ENCODE results near the gene NLRP6.
A peak's percentile ranks its signal among the peaks of the same experiment; 100 is the strongest.

Gene NLRP6

DNA sequence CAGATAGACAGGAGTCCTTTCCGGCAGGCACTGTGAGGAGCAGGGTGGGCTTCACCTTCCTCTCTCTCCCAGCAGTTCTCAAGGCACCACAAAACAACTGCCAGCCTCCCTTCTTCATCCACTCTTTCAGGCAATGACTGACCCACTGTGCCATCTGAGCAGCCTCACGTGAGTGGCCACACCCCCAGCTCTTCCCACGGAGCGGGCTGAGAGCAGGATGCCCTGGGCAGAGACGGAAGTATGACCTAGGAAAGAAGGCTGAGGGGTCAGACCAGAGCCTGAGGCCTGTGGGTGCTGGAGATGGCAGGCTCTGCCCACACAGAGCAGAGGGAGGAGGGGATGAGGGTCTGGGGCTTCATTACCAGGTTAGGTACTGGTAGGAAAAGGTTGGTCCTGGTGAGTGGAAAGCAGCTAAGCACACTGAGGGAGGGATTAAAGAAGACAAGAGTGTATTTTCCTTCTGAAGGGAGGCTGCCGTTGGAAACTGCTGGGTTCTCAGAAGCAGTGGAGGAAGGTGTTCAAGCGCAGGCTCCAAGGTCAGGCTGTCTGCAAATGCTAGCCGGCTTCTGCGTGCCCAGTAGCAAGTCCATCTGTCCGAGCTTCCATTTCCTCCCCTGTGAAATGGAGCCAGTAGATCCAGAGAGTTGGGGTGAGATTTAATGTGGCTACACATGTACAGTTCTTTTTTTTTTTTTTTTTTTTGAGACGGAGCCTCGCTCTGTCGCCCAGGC, 4.6 kb downstream of the NLRP6 start:
- DNase-seq, result no peak

DNA sequence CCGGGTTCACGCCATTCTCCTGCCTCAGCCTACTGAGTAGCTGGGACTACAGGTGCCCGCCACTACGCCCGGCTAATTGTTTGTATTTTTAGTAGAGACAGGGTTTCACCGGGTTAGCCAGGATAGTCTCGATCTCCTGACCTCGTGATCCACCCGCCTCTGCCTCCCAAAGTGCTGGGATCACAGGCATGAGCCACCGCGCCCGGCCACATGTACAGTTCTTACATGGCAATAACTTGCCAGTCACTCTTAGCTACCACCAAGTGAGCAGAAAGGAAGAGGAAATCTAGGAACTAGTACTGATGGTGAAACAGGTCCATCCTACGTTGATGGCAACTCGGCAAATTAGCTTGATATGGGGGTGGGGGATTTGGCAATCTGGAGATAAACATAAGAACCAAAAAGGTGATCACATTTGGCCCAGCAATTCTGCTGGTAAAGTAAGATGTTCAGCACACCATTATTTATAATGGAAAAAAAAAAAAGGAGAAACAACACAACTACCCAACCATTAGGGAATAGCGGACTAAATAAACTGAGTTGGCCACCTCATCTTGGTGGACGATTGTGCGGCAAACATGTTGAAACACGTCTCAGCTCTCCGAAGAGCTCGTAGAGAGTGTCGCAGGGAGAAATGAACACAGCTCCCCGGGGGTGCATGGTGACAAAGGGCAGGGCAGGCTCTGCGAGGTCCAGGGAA, 5.3 kb downstream of the NLRP6 start:
- no peak for DNase-seq

- DNase-seq, result no peak
These were observed 6.2 kb downstream of the NLRP6 start for GRCh38 chr11:284105-285020.

- no peak for DNase-seq
These were observed 7.0 kb downstream of the NLRP6 start for GRCh38 chr11:285021-285893.

- no peak for DNase-seq
These were observed 7.7 kb downstream of the NLRP6 start for GRCh38 chr11:285894-286220.

DNA sequence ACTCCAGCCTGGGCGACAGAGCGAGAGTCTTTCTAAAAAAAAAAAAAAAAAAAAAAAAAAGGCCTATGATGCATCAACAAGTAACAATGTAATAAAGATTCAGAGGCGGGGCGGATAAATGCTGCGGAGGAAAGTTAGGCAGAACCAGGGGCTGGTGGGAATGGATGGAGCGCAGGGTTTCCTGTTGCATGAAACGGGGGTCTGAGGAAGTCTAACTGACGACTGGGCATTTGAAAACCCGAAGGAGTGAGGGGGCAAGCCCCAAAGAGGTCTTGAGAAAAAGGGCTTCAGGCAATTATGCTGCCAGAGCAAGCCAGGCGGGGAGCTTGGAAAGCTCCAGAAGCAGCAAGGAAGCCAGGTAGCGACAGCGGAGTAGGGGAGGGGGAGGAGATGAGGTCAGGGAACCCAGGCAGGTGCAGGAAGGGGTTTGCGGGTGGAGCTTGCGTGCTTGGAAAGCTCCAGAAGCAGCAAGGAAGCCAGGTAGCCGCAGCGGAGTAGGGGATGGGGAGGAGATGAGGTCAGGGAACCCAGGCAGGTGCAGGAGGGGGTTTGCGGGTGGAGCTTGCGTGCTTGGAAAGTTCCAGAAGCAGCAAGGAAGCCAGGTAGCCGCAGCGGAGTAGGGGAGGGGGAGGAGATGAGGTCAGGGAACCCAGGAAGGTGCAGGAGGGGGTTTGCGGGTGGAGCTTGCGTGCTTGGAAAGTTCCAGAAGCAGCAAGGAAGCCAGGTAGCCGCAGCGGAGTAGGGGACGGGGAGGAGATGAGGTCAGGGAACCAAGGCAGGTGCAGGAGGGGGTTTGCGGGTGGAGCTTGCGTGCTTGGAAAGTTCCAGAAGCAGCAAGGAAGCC, 9.0 kb downstream of the NLRP6 start:
- peak; percentile 71 for DNase-seq

- no peak for DNase-seq
These were observed 9.7 kb downstream of the NLRP6 start for GRCh38 chr11:287821-288477.

- peak; percentile 42 for DNase-seq
These were observed 10.5 kb downstream of the NLRP6 start, which contains the start of gene PGGHG for GRCh38 chr11:288478-289397. PGGHG (plus strand) TSS chr11:289126; CDS start chr11:289817, 691 bp downstream.

- DNase-seq, result no peak
These were observed 11.1 kb downstream of the NLRP6 start for GRCh38 chr11:289398-289711.

DNA sequence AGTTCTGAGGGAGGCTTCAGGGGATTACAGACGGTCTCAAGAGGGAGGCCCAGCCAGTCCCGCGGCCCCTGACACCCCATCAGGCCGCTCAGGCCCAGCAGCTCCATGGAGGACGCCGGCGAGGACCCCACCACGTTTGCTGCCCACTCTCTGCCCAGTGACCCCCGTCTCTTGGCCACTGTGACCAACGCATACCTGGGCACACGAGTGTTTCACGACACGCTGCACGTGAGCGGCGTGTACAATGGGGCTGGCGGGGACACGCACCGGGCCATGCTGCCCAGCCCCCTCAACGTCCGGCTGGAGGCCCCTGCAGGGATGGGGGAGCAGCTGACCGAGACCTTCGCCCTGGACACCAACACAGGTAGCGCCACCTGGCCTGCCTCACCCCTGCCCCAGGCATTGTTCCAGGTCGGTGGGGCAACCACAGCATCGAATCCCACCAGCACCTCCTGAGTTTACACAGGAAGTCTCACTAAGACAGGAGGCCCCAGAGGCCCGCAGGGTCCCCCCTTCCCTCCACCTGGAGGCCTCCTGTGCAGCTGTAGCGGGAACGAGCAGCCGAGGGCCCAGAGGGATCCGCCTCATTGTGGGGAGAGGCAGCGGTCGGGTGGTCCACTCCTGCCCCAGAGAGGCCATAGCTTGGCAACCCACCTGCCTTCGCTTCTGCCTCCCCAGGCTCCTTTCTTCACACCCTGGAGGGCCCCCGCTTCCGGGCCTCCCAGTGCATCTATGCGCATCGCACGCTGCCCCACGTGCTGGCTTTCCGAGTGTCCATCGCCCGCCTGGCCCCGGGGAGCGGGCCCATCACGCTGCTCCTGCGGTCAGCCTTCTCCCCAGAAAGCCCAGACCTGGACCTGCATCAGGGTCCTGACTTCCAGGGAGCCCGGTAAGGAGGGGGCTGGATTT, 11.8 kb downstream of the NLRP6 start:
- DNase-seq, result no peak

DNA sequence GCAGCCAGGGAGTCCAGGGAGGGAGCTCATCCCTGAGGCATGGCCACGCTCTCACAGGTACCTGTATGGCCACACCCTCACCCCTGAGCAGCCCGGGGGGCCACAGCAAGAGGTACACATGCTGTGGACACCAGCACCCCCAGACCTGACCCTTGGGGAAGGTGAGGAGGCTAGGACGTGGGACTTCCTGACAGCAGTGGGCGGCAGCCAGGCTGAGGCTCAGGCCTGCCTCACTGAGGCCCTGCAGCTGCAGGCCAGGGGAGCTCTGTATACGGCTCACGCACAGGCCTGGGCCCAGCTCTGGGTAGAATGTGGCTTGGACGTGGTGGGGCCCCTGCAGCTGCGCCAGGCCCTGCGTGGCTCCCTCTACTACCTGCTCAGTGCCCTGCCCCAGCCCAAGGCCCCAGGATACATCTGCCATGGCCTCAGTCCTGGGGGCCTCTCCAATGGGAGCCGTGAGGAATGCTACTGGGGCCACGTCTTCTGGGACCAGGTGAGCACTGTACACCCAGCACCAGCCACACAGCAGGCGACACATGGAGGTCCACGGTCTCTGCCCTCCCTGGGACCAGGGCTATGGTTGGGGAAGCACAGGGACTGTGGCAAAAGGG, 12.5 kb downstream of the NLRP6 start:
- DNase-seq, result no peak

DNA sequence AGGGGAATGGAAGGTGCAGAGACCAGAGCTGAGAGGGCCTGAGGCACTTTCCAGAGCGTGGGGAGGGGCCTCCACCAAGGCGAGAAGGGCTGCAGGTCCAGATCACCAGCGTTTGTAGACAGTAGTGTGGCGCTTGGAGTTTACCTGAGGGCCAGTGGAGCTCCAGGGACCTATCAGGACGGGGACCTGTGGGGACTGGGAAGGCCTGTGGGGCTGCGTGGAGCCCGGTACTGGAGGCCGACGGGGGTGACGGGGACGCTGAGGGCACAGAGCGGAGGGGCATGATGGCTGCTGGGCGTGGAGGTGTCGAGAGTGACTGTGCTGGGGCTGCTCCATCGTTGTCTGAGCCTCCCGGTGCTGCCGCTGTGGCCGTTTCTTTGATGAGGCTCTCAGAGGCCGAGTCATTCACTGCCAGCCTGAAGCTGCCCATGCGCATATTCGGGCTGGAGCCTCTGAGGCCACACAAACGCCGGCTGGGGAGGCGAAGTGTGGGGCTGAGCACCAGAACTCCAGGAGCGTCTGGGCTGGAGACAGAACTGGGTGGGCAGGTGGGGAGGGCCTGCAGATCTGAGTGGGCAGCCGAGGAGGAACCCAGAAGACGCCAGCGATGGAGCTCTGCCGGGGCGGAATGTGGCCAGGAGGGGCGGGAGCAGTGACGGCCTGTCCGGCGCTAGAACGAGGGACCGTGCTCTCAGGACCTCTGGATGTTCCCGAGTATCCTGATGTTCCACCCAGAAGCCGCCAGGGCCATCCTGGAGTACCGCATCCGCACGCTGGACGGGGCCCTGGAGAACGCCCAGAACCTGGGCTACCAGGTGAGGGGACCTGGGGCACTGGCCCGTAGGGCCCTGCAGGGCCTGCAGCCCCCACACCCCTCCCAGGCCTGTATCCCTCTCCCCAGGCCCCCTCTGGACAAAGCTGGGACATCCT, 13.3 kb downstream of the NLRP6 start:
- DNase-seq, result no peak

GRCh38 chr11:292211-293121, 14.3 kb downstream of the NLRP6 start:
- no peak for DNase-seq

- no peak for DNase-seq
These were observed 15.2 kb downstream of the NLRP6 start for GRCh38 chr11:293271-293851.

- DNase-seq, result no peak
These were observed 15.8 kb downstream of the NLRP6 start for GRCh38 chr11:293852-294661.

Data from effector CD4-positive, alpha-beta T cell (primary cell).